Astrocyte of the spinal cord (primary cell): ENCODE results near the gene RSAD1.
"Not testable (repeated sequence)": the region's sequence is repeated elsewhere in the genome, so short reads cannot be mapped to it uniquely, and the experiment has no call there.

Experiments
- DNase-seq: peaks from one replicate; pipeline ENCODE4 v3.0.0; 2011; ENCODE audit warnings: low read depth, low spot score
- H3K4me3 ChIP-seq: 2 replicates; pipeline ENCODE4 v1.5.1; 2011; ENCODE audit warnings: low read depth, mild to moderate bottlenecking, low read length, moderate library complexity
- CTCF ChIP-seq: IDR thresholded peaks from 2 replicates; pipeline ENCODE4 v1.5.1; 2012; ENCODE audit warnings: low read depth, mild to moderate bottlenecking, low read length, inconsistent platforms
- in situ Hi-C: cut with HindIII; loops from 2 replicates; pipeline ENCODE4 v1.10.0; 2017; ENCODE audit warnings: low sequenced_read_pairs

RSAD1 gene

DNA sequence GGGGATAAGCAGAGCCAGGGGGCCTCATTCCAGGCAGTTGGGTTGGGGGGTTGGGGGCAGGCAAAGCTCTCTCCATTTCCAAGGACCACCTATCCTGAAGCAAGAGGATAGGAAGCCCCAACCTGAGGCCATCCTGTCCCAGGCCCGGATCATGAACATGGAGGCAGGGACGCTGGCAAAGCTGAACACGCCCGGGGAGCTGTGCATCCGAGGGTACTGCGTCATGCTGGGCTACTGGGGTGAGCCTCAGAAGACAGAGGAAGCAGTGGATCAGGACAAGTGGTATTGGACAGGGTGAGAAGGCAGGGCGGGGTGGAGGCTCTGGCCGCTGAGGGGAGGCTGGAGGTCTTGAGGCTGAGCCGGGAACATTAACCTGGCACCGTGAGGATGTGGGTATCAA lies 6.4 kb upstream of the RSAD1 start:
- H3K4me3 ChIP-seq: no peak overlapping the region
- TF ChIP-seq CTCF: no peak
- DNase-seq: no peak
- in situ Hi-C loops: no loop called here

DNA sequence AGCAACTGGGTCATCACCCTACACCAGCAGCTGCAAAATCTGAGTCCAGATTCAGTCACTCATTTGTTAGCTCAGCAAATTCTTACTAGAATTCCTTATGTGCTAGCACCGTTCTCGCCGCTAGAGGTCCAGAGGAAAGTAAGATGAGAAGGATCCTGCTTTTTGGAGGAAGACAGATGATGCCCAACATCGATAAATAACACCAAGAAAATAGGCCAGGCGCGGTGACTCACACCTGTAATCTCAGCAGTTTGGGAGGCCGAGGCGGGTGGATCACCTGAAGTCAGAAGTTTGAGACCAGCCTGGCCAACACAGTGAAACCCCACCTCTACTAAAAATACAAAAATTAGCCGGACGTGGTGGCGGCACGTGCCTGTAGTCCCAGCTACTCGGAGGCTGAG lies 5.9 kb upstream of the RSAD1 start:
- H3K4me3 ChIP-seq, DNase-seq, in situ Hi-C loops: not testable (repeated sequence)
- TF ChIP-seq CTCF: peak; percentile 40

- H3K4me3 ChIP-seq: no peak overlapping the region
- in situ Hi-C loops: no loop called here
- no peak for TF ChIP-seq CTCF
- no peak for DNase-seq
Measured at GRCh38 chr17:50473901-50474300, 4.8 kb upstream of the RSAD1 start.

- no peak for DNase-seq
- in situ Hi-C loops: no loop called here
- H3K4me3 ChIP-seq: no peak overlapping the region
- no peak for TF ChIP-seq CTCF
Measured at GRCh38 chr17:50474523-50474922, 4.1 kb upstream of the RSAD1 start.

GRCh38 chr17:50475362-50475761 lies 3.3 kb upstream of the RSAD1 start:
- in situ Hi-C loops: no loop called here
- no peak for DNase-seq
- H3K4me3 ChIP-seq: no peak overlapping the region
- TF ChIP-seq CTCF: no peak

GRCh38 chr17:50475775-50476544 lies 2.7 kb upstream of the RSAD1 start:
- DNase-seq, in situ Hi-C loops, H3K4me3 ChIP-seq: not testable (repeated sequence)

DNA sequence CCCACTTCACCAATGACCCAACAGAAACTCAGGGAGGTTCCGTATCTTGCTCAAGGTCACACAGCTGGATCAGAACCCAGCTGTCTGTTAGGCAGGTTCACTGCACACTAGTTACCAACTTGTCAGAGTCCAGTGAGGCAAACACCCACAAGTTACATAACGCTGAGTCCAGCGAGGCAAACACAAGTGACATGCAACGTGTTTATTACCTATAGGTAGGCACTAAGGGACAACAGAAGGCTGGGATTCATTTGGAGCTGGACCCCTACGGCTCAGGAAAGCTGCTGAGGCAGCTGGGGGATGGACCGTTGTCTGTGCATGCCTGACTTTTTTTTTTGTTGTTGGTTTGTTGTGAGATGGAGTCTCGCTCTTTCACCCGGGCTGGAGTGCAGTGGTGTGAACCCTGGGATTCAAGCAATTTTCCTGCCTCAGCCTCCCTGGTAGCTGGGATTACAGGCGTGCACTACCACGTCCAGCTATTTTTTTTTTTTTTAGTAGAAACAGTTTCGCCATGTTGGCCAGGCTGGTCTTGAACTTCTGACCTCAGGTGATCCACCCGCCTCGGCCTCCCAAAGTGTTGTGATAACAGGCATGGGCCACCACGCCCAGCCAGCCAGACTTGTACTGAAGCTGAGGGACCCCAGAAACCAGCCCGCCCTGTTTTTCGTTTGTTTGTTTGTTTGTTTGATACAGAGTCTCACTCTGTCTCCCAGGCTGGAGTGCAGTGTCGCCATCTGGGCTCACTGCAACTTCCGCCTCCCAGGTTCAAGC lies 1.9 kb upstream of the RSAD1 start:
- no peak for DNase-seq
- in situ Hi-C loops: no loop called here
- no peak overlapping the region for H3K4me3 ChIP-seq
- TF ChIP-seq CTCF: no peak
